GM19452 (cell line): ENCODE measurements around the gene SYNGR3.

Experiments
- ATAC-seq: cut with Tn5 transposase; IDR thresholded peaks from one replicate; pipeline ENCODE4 v1.9.1; 2021; ENCODE audit not compliant: unreplicated experiment

SYNGR3 gene

DNA sequence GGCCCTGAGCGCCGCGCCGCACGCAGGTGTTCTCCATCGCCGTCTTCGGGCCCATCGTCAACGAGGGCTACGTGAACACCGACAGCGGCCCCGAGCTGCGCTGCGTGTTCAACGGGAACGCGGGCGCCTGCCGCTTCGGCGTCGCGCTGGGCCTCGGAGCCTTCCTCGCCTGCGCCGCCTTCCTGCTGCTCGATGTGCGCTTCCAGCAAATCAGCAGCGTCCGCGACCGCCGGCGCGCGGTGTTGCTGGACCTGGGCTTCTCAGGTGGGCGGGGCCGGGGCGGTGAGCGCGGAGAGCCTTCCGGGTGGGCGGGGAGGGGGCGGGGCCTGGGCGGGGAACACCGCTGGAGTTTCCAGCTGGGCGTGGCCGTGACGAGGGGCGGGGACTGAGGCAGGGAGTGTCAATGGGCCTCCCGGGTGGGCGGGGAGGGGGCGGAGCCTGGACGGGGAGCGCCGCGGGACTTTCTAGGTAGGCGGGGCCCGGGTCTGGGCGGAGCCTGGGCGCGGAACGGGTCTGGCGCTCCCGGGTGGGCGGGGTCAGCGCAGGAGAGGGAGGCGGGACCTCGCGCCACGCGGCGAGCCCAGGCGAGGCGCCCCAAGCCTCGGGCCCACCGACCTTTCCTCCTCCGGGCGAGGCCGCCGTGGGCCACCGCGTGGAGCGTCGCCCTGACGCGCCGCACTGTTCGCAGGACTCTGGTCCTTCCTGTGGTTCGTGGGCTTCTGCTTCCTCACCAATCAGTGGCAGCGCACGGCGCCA lies 2.4 kb downstream of the SYNGR3 start:
- ATAC-seq, result no peak

DNA sequence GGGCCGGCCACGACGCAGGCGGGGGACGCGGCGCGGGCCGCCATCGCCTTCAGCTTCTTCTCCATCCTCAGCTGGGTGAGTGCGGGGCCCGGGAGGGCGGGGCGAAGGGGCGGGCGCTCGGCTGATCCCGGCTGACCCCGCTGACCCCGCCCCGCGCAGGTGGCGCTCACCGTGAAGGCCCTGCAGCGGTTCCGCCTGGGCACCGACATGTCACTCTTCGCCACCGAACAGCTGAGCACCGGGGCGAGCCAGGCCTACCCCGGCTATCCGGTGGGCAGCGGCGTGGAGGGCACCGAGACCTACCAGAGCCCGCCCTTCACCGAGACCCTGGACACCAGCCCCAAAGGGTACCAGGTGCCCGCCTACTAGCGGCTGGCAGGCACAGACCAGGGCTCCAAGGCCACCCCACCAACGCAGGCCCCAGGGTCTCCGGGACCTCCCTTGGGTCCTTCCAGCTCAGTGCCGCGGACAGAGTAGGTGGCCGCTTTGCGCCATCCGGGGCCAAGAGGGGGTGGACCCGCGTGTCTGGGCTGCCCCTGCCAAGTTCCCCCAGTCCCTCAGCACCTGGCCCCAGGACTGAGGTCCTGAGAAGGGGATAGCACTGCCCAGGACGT lies 3.0 kb downstream of the SYNGR3 start:
- no peak for ATAC-seq

DNA sequence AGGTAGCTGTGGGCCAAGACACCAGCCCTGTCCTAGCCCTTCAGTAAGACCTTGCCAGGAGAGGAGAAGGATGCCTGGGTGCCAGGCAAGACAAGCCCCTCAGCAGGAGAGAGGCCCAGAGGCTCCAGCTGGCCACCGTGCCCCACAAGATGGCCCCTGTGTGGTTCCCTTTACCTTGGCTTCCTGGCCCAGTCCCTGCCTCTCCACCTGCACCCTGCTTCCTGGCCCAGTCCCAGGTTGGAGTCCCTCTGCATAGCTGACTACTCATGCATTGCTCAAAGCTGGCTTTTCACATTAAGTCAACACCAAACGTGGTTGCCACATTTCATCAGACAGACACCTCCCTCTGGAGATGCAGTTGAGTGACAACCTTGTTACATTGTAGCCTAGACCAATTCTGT lies 4.0 kb downstream of the SYNGR3 start:
- ATAC-seq, result no peak

DNA sequence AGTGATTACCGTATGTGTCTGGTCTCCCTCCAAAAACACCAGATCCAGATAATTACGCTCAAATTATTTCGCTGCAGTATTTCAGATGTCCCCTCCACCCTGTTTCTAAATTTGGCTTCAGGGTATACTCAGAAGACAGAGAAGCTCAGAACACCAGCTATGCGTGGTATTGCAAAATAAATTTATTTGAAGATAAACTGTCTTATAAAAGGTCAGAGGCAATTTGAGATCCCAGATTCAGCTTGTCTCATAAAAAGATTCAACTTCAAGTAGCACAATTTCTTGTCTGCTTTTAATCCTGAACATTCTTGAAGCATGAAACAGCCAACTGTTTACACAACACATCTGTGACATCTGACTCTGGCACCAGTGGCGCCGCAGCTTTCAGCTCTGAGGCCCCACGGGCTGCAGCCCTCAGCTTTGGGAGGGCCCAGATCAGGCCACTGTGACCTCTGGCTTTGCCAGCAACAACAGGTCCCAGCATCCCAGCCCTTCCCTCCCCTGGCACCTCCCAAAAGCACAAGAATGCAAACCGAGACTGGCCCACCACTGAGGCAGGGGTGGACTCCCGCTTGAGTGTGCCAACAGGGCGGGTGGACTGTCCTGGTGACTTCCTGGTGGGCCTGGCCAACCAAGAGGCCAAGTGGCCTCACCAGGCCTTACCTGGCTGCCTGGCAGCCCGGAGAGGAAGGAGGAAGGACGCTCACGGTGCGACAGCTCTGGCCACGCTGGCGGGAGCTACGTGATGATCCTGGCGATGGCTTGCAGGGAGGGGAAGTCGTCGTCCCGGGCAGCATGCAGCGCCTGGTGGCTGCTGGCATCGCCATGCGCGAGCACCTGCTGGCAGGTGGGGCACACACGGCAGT lies 8.0 kb downstream of the SYNGR3 start:
- ATAC-seq, result no peak

DNA sequence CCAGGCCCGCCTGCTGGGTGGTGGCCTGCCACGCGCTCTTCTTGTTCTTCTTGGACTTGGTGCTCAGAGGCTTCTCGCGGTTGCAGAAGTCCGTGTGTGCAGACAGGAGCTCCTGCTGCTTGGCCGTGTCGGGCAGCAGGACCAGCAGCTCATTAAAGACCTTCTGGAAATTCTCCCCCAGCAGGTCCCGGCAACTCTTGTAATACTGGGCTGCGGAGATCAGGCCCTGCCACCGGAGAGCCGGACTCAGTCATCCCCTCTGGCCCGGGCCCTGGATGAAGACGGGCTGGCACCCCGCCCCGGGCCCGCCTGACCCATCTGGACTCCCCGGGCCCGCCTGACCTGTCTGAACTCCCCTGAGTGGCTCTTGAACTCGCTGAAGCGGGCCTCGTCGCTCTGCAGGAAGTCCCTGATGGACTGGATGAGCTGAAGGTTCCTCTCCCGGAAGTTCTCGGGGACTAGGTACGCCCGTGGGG lies 8.6 kb downstream of the SYNGR3 start:
- ATAC-seq, result no peak

DNA sequence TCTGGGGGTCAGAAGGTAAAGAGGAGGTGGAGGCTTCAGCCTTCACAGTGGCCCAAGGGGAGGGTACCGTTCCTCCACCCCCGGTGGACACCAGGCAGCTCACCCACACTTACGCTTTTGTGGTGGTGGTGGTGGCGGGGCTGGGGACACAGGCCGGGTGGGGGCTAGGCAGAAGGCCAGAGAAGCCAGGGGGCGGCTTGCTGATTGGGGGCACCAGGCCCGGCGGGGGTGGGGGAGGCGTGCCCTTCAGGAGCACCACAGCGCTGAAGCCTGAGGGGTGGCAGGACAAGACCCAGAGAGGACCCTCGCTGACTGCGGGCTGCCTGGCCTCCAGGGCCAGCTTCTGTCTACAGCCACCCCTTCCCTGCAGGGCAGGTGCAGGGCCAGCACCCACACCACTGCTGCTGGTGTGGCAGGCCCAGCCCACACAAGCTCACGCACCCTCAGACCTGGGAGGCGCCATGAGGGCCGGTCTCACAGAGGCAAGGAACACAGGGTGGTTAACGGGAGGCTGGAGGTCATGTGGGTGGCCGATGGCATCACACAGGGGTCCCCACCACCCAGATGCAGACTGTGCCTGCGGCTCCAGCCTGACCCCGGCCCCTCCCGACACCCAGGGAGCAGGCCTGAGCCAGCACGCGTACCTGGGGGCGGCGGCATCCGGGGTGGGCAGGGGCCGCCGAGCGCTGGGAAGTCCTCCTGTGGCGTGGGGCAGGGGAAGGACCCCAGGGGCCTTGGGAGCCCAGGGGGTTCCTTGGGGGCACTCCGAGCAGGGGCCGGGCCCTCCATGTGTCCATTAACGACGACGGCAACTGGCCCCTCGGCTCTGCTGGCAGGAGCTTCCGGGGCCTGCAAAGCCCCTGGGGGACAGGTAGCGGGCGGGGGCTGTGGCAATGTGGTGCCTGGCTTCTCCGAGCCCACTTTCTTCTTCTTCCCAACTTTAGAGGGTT lies 9.4 kb downstream of the SYNGR3 start:
- ATAC-seq, result no peak

DNA sequence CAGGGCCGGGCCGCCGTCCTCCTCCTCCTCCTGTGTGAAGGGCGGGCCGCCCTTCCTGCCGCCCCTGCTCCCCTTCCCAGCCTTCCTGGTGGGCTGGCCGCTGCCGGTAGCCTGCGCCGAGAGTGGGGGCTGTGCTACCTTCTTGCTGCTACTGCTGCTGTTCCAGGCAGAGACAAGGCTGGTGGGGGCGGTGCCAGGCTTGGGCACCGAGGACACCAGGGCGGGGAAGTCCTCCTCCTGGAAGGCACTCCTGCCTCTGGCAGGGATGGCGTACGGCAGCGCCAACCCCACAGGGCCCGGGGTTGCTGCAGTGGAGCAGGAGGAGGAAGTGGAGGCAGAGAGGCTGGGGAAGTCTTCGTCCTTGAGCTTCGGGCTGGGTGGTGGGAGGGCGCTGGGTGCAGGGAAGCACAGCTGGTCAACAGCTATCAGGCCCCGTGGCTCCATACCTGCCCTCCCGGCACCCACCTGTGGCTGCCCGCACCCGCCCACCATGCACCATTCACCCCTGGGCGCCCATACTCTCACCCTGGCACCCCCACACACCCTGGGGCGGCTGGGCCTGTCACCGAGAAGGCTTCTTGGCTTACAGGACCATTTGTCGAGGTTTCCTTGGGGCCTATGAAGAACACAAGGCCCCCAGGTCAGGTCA lies 10.2 kb downstream of the SYNGR3 start:
- no peak for ATAC-seq

DNA sequence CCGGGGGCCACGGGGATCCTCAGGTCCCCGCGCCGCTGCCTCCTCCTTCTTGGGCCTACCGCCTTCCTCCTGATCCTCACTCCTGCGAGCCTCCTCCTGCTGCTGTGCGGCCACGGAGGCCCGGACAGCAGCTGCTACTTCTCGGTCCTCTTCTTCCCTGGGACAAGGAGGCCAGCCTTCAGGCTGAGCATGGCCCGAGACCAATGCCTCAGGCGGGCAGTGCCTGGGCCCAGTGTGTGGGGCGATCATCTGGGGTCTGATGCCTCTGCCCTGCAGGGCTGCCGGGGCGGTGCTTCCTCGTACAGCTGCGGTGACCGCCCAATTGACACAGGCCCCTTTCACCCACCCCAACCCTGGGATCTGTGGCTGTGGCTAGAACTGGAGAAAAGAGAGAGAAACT lies 11.3 kb downstream of the SYNGR3 start:
- ATAC-seq, result no peak

DNA sequence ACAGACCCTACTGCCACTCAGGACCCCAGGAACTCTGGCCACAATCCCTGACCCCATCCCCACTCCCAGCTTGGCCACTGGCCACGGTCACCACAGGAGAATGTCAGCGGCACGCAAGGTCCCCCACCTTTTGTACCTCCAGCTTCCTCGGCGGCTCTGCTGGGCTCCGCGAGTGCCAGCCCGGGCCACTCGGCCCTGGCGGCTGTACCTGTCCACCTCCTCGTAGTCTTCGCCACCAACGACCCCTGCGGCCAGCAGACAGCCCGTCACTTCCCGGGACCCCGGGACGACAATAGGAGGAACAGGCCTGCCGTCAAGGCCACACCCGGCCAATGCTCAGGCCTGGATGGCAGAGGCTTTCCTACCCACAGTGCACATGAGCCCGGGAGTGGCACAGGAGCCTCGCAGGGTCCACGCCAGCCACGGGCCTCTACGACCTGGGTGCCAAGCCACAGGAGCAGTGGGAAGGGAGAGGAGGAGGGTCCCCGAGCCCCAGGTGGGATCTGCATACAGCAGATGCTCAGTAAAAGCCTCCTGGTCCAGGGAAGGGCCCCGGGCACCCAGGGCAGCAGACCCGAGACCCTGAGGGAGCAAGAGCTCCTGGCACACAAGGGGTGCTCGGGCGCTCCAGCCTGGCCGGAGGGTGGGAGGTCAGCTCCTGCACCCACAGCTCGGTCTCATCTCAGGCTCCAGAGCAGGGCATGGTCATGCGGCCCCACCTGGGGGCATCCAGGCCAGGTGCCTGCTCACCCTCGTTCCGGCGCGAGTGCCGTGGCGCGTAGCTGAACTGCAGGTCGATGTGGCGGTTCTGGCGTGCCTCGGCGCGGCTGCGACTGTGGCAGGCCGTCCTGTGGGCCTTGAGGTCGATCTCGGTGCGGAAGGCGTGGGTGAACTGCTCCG lies 11.9 kb downstream of the SYNGR3 start:
- no peak for ATAC-seq

DNA sequence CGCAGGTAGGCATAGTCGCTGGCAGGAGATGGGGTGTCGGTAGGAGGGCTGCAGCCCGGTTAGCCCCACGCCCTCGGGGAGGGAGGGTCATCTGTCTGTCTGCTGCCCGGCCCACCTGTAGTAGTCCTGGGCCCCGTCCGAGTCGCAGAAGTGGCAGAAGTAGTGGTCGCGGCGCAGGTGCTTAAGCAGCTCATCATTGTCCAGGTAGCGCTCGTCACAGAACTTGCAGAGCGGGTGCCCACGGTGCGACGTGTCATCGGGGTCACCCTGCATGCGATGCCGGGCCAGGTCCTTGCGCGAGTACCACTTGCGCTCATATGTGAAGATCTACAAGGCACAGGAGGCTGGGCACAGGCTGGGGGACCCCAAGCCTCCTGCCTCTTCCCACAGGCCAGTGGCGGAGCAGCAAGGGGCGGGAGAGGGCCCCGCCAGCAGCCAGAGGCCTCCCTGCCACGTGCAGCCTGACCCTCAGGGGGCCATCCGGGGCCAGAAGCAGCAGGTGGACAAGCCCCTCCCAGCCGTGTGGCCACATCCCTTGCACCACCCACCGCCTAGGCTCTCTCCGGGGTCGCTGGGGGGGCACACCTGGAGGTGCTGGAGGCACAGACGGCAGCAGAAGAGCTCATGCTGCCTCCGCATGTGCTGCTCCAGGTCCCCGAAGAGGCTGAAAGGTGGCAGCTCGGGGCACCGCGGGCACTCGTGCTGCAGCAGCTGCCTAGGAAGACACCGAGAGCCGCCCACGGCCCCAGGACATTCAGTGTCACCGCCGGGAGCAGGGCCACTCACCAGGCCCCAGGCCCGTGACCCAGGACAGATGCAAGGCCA lies 12.8 kb downstream of the SYNGR3 start:
- no peak for ATAC-seq

DNA sequence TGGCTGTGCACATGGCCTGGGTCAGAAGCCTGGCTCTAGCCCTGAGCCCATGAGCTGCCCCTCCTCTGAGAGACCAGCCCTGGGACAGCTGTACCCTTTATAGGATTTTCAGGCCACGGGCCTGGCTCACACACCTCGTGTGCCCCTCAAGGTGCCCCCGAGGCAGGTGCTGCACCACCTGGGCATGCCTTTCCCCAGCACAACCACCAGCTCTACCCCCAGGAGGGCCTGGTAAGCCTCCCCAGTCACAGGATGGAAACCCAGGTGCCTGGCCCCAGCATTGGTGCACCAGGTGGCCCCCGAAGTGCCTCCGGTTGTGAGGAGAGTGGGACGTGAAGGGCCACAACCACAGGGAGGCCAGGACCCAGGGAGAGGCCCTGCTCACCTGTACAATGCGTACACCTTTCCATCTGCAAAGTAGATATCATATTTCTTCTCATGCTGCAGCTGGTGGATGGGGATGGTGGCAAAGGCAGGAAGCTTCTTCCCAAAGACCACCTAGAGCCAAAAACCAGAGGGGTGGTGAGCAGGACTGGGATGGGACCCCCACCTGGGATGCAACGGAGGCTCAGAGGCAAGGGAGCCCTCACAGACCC lies 13.6 kb downstream of the SYNGR3 start:
- no peak for ATAC-seq

DNA sequence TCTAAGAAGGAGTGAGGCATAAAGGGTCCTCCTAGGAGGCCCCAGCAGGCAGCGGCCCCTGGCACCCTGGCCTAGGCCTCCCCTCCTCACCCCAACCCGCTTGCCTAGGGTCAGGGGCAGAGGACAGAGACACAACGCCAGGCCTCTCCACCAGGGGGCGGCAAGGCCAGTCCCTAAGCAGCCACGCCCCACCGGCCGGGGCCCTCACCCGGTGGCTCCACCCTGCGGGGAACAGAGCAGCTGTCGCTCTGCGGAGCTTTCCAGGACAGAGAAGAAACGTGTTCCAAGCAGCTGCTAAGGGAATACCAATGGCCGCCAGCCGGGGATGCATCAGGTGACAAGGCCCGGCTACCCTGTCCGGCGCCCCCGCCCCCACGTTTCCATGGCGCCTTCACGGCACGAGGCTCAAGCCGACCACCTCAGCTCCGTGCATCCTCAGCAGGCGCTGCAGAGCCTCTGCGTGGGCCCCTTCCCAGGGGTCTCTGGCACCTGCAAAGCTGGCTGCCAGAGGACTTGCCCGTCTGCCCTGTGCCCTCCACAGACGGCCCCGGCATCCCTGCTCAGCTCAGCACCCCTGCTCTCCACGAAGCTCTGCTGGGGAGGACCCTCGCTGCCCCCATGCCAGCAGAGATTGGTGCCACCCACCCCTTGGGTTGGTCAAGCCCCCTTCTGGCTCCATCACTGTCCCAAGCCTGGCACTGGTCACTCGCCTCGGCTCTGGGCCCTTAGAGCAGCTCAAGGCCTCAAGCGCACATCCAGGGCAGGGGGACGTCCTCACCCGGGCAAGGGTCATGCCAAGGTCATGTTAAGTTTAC lies 14.3 kb downstream of the SYNGR3 start:
- ATAC-seq, result no peak

DNA sequence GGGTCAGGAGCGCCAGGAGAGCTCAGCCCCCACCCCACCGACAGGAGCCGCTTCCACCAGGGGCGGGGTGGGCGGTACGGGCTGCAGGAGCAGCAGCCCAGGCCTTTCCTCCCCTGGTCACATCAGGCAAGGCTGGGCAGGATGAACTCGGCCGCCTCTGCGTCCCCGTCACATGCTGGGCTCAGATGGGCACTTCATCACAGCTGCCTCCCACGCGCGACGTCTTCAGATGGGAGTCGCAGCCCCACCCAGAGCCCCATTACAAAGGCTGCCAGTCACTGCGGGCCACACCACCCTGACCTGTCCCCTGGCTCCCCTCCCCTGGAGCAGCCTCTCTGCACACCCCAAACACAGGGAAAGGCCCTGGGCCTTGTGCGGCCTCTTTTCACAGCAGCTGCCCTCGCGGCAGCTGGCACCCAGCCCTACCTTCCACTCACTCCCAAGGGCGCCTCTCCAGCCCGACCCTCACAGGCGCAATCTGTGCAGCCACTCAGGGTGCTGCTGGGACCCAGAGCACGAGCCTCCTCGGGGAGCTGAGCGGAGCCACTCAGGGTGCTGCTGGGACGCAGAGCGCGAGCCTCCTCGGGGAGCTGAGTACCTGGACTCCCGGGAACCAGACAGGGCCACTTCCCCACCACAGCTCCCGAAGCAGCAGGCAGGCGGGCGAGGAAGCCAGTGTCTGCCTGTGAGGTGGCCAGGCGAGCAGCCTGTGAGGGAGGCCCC lies 15.2 kb downstream of the SYNGR3 start:
- no peak for ATAC-seq

DNA sequence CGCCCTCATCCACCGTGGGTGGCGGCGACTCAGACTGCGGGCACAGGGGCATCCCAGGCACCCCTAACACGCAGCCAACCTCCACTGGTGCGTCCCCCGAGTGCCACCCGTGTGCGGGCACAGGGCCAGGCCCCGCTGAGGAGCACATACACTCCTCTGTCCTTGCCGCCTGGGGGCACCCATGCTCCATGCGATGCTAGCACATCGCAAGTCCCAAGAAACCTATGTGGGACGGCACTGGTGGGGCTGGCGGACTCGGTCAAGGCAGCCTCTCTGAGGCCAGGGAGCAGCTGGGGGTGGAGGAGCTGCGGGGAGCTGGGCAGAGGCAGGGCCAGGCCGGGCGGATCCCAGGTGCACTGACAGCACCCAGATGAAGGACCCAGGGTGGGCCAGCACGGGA lies 15.9 kb downstream of the SYNGR3 start:
- ATAC-seq, result no peak

DNA sequence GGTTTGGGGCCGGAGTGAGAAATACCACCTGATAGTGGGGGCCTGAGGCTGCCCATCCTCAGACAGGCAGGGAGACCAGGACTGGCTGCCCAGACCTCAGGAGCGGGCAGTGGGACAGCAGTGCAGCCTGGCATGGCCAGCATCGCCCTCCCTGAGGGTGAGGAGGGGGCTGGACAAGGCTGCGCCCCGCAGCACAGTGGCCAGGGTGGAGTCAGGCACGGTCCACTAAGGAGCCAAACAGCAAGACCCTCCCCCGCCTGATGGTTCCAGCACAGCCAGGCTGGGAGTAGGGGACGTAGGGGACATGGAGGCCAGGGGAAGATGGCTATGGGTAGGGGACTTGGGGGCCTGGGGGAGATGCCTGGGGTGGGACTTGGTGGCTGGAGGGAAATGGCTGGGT lies 16.5 kb downstream of the SYNGR3 start:
- no peak for ATAC-seq

DNA sequence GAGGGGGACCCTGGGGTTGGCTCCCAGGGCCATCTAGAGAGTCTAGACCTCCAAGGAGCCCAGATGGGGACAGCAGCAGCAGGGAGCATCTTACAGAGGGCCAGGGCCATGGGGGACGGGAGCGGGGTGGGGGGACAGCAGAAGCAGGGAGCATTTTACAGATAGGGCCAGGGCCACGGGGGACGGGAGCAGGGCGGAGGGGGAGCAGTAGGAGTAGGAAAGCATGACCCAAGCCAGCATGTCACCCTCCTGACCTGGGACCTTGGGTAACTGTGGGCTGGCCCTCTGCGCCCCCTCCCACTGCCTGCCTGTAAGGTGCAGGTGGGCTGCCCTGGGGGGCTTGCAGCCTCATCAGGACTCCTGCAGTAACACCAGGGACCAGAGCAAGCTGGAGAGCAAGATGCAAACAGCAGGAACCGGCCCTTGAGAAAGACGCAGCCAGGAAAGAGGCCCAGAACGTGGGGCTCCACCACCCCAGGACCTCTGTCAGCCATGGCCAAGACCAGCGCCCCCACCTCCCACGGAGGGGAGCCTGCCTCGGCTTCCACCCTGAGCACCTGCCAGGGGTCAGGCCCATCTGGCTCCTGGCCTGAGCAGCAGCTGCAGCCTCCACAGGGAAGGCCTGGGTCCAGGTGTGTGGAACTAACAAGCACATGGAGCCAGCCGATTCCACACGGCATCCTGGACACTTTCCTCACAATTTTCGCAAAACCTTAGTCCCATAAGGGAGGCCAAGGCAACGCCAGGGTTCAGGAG lies 17.5 kb downstream of the SYNGR3 start:
- no peak for ATAC-seq
